Immature natural killer cell (primary cell): Measurements from ENCODE around the gene CCDC12. TPM values are rescaled to one million over a fixed set of nuclear protein-coding genes. Genes with fewer than 3 reads are reported as not detected.

ENCODE experiments used
- DNase-seq, 3 donors: peaks; one replicate each; pipeline ENCODE4 v3.0.0; 2022; ENCODE audit warnings: mixed read lengths in 1 of 3
- H3K27ac Mint-ChIP-seq, 6 donors: one replicate each; pipeline ENCODE4 v1.8.0; 2020; ENCODE audit warnings: mixed read lengths in 6 of 6, mild to moderate bottlenecking in 5 of 6, inconsistent platforms in 4 of 6, moderate library complexity in 3 of 6
- H3K27me3 Mint-ChIP-seq, 3 donors: one replicate each; pipeline ENCODE4 v1.8.0; 2020 to 2021; ENCODE audit warnings: low read depth in 3 of 3, mild to moderate bottlenecking in 3 of 3, mixed read lengths in 3 of 3, moderate library complexity in 3 of 3, inconsistent platforms in 1 of 3
- H3K36me3 Mint-ChIP-seq, 3 donors: one replicate each; pipeline ENCODE4 v1.8.0; 2020; ENCODE audit warnings: mixed read lengths in 3 of 3, inconsistent platforms in 2 of 3, mild to moderate bottlenecking in 2 of 3
- H3K4me1 Mint-ChIP-seq, 2 donors: one replicate each; pipeline ENCODE4 v1.8.0; 2020; ENCODE audit warnings: inconsistent platforms in 2 of 2, mild to moderate bottlenecking in 2 of 2, mixed read lengths in 2 of 2, moderate library complexity in 1 of 2
- H3K4me3 Mint-ChIP-seq, 5 donors: one replicate each; pipeline ENCODE4 v1.8.0; 2020; ENCODE audit warnings: mild to moderate bottlenecking in 5 of 5, mixed read lengths in 5 of 5, inconsistent platforms in 3 of 5, moderate library complexity in 3 of 5
- H3K9me3 Mint-ChIP-seq, 6 donors: one replicate each; pipeline ENCODE4 v1.8.0; 2020; ENCODE audit warnings: mild to moderate bottlenecking in 6 of 6, mixed read lengths in 6 of 6, inconsistent platforms in 4 of 6, moderate library complexity in 3 of 6
- polyA plus RNA-seq, 3 donors: library from polyadenylated mRNA; unstranded; fragments of 300-500 nt; fragmentation: Illumina TruSeq; gene quantifications; one replicate each; pipeline ENCODE4 v1.2.3, GENCODE V29; 2021

CCDC12 gene
- polyA plus RNA-seq, 3 donors from 2014 or later, result 114 to 174 (median 129) TPM

DNA sequence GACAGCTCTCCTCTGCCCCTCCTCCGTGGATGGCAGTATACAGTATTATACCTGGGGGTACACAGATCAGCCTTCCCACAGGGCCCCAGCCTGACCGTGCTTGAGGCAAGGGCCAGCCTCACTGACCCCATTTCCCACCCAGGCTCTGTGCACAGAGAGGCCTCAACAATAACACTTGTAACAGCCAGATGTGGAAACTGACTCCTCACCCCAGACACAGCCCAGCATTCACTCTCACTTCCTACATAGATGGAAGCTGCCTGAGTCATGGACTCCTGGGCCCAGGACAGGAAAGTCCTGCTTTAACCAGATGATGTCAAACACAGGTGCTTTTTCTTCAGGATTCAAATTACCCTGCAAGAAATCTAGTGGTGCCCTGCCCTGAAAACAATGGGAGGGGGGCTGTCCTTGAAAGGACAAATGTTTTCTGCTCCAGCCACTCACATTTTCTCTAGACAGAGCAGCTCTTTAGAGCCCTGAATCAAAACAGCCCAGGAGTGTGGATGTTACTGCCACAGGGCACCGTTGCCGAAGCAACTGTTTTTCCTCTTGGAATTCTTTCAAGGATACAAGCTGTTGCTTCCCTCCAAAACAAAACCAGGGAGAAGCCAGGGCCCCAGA is 16.4 kb downstream of the CCDC12 start:
- peak overlapping the region; percentile 95 to 99 (median 96) for H3K27ac Mint-ChIP-seq
- no peaks in the 10 kb centered on the region for H3K9me3 Mint-ChIP-seq
- peak overlapping the region; percentile 61 to 83 (median 70) for H3K4me3 Mint-ChIP-seq
- H3K4me1 Mint-ChIP-seq, result peaks cover 84 to 87% of the 10 kb centered on the region in 2 donors
- H3K36me3 Mint-ChIP-seq, result peaks cover 0 to 4% (median 4%) of the 10 kb centered on the region in 3 donors
- DNase-seq, result no peak
- H3K27me3 Mint-ChIP-seq, result peaks cover 2 to 27% (median 16%) of the 10 kb centered on the region in 3 donors

DNA sequence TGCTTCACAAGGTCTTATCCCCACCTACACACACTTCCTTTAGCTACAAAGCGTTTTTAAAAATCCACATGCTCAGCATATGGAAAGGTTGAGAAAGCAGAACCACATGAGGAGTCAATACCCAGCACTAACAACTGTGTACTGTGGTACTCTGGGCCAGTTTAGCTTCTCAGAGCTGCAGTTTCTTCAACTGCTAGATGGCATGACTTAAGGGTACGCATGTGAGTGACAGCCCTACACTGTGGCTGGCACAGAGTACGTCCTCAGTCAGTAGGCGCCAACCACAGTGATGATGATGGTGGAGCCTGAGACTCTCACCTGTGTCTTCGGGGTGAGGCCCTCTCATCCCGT is 17.4 kb downstream of the CCDC12 start:
- peaks cover 0 to 4% (median 4%) of the 10 kb centered on the region in 3 donors for H3K36me3 Mint-ChIP-seq
- H3K4me3 Mint-ChIP-seq, result peak overlapping the region; percentile 65 to 83 (median 73)
- no peaks in the 10 kb centered on the region for H3K9me3 Mint-ChIP-seq
- peaks cover 4 to 27% (median 16%) of the 10 kb centered on the region in 3 donors for H3K27me3 Mint-ChIP-seq
- H3K27ac Mint-ChIP-seq, result peak overlapping the region; percentile 95 to 99 (median 96)
- peak; percentile 72 to 78 (median 74) for DNase-seq
- H3K4me1 Mint-ChIP-seq, result peaks cover 89 to 91% of the 10 kb centered on the region in 2 donors

DNA sequence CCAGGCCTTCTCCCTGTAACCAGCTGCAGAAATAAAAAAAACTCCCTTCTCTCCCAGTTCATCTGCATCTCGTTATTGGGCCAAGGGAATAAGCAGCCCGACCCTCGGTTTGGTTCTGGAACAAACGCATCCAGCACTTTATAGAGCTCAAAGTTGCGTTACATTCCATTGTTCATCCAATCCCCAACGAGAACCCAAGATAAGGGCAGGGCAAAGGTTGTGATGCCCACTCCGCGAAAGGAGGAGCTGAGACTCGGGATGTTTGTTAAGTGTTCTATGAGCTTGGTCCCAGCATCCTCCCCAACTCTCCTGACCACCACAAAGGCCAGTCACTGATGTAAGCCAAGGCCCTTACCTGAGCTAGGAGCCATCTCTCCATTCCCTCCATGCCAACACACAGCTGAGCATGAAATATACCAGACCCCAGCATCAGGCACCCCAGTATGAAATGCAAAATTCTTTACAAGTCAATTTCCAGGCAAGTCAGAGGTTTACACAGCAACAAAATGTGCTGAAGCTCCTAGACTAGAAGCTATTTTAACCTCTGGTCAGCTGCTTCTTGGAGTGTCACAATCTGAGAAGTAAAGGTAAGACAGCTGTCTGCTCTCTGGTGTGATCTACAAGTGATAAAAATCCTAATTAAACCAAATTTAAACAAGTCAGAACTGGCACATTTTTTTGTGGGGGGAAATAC is 17.9 kb downstream of the CCDC12 start:
- Mint-ChIP-seq H3K36me3 (peaks cover 0 to 4% (median 4%) of the 10 kb centered on the region in 3 donors), H3K27ac (peak overlapping the region; percentile 95 to 99 (median 96)), H3K9me3 (no peaks in the 10 kb centered on the region), H3K4me1 (peaks cover 94 to 96% of the 10 kb centered on the region in 2 donors), H3K27me3 (peaks cover 4 to 27% (median 16%) of the 10 kb centered on the region in 3 donors), H3K4me3 (peak overlapping the region; percentile 65 to 83 (median 73))
- DNase-seq, result no peak

DNA sequence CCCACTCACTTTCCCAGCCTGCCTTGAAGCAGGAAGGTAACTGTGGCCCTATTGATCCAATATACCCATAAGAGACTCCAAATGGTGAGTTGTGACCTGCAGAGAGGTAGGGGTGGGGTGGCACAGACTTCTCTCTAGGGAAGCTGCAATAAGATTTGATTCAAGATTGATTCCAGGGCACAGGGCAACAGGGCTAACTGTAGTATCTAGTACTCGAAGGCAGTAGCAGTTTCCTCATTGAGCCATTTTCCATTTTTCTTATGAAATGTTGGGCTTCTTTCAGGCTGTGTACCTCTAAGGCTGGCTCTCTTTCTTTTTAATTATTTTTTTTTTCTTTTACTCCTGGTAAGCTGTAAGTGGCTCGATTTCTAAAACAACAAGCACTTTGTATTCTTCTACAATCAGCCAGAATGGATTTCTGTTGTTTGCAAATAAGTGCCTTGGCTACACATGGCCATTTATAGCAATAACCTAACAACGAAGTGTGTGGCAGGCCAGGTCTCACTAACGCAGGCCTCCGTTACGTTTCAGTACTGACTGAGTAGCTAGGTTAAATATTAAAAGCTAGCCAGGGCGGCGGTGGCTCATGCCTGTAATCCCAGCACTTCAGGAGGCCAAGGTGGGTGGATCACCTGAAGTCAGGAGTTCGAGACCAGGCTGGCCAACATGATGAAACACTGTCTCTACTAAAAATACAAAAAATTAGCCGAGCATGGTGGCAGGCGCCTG is 19.3 kb downstream of the CCDC12 start:
- Mint-ChIP-seq H3K4me1 (peaks cover 97 to 100% of the 10 kb centered on the region in 2 donors), H3K9me3 (no peaks in the 10 kb centered on the region), H3K36me3 (no peaks in the 10 kb centered on the region), H3K4me3 (peak overlapping the region in 4 of 5 donors; percentile 68 to 83 (median 75)), H3K27ac (peak overlapping the region; percentile 95 to 99 (median 98)), H3K27me3 (peaks cover 4 to 27% (median 18%) of the 10 kb centered on the region in 3 donors)
- no peak for DNase-seq

DNA sequence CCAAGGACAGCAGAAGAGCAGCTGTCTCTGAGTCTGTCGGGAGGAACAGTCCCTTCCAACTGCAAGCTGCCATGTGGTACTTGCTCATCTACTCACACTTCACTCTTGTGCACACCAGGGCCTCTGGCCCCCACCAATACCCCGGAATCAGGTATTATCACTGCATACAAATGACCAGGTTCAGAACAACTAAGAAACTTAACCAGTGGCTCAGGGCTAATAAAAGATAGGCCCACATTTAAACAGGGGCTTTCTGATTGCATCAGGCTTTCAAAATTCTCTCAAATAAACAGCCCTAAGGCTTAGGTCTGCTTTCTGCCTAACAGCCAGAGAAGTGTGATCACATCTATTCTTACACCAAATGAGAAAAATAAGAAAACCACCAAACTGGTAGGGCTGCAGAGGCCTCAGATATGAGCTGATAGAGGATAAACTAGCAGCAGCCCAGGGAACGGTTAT is 20.7 kb downstream of the CCDC12 start:
- Mint-ChIP-seq H3K36me3 (peaks cover 0 to 3% (median 0%) of the 10 kb centered on the region in 3 donors), H3K27ac (peak overlapping the region; percentile 95 to 99 (median 98)), H3K4me1 (peaks cover 99% of the 10 kb centered on the region in 2 donors), H3K9me3 (no peaks in the 10 kb centered on the region), H3K4me3 (peak overlapping the region; percentile 68 to 83 (median 76)), H3K27me3 (peaks cover 6 to 34% (median 23%) of the 10 kb centered on the region in 3 donors)
- DNase-seq, result peak; percentile 65 to 68 (median 65)

DNA sequence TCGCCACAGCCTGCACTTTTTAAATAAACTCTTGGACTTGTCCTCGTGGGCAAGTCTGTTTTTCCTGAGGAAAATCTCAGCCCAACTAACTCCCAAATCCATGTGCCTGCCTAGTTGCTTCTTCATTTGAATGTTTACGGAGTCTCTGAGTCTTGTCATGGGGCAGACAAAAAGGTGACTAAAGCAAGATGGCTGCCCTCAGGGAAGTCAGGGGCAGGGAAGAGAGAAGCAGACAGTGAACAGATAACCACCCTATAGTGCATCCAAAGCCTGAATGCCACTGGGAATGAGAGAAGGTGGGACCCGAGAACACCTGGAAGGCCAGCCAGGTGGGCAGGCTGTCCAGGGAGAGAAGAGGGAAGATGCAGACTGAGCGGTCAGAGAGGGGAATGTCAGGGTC is 21.4 kb downstream of the CCDC12 start:
- Mint-ChIP-seq H3K27me3 (peaks cover 6 to 33% (median 23%) of the 10 kb centered on the region in 3 donors), H3K4me3 (peak overlapping the region; percentile 68 to 83 (median 76)), H3K4me1 (peaks cover 99% of the 10 kb centered on the region in 2 donors), H3K9me3 (no peaks in the 10 kb centered on the region), H3K36me3 (peaks cover 0 to 3% (median 0%) of the 10 kb centered on the region in 3 donors), H3K27ac (peak overlapping the region; percentile 95 to 99 (median 98))
- no peak for DNase-seq

DNA sequence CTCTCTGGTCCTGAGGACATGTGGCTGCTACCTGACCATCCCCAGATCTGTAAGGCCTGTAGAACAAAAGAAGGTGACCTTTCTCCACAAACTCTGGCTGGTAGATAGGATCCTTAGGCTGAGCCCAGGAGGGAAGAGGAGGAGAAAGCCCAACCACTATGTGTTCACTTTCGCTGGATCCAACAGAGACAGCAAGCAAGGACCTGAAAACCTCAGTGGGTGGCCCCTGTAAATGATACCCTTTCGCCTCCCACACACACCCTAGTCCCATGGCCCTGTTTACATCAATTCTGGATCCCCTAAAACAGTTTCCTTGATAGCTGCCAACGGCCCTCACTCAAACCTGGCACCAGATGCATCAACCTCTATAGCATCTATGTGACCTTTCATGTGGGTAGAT is 22.4 kb downstream of the CCDC12 start:
- peaks cover 6 to 25% (median 21%) of the 10 kb centered on the region in 3 donors for H3K27me3 Mint-ChIP-seq
- H3K36me3 Mint-ChIP-seq, result peaks cover 0 to 3% (median 0%) of the 10 kb centered on the region in 3 donors
- peak overlapping the region; percentile 95 to 99 (median 98) for H3K27ac Mint-ChIP-seq
- H3K4me3 Mint-ChIP-seq, result peak overlapping the region; percentile 73 to 87 (median 76)
- H3K4me1 Mint-ChIP-seq, result peaks cover 99% of the 10 kb centered on the region in 2 donors
- peaks cover 0 to 2% (median 0%) of the 10 kb centered on the region in 6 donors for H3K9me3 Mint-ChIP-seq
- DNase-seq, result no peak

DNA sequence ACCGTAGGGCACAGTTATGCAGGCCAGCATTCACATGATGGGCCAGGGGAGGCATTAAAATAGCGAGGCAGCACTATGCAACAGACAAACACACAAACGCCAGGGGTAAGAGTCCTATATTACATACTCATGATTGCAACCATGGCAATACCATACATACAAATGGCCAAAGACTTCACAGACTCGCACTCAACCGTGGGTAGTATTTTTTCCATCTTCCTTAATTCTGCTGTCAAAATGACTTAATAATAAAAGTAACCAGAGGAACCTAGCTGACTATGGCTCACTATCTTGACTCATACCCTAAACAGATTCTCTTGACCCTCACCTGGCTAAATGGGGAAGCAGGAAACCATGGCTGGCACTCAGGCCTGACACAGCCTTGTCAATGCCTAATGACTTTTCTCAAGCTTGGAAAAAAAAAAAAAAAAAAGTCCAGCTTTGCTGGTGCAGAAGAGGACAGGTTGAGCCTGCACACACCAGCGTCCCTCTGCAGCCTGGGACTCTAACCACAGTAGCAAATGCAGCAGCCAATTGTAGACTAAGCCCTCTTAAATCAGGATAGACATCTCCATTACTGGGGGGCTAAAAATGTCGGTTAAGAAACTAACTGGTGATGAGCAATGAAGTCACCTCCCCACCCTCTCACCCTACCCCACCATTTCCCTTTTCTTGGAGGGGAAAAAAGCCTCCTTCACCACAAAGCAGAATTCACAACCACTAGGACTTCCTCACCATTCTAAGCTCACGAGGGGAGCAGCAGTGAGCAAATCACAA is 23.1 kb downstream of the CCDC12 start:
- Mint-ChIP-seq H3K36me3 (peaks cover 0 to 3% (median 0%) of the 10 kb centered on the region in 3 donors), H3K4me3 (peak overlapping the region; percentile 73 to 87 (median 76)), H3K27ac (peak overlapping the region; percentile 95 to 99 (median 98)), H3K4me1 (peaks cover 99% of the 10 kb centered on the region in 2 donors), H3K27me3 (peaks cover 6 to 23% (median 21%) of the 10 kb centered on the region in 3 donors), H3K9me3 (peaks cover 0 to 2% (median 0%) of the 10 kb centered on the region in 6 donors)
- DNase-seq, result peak; percentile 60 to 73 (median 71)

DNA sequence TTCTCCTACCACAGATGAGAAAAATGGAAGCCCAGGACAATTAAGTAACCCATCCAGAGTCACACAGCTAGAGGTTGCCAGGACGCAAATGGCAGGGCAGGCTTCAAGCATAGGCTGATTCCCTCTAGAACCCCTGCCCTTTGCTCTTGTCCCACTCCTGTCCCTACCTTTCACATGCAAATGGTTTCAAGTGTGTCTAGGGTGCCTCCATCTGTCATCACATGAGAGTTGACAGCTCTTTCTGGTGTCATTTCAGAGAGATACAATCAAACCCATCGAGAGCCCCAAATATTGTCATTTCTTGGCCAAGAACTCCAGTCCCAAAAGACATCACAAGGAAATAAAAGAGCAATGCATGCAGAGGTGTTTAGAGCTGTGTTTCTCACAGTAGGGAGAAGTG is 23.7 kb downstream of the CCDC12 start:
- Mint-ChIP-seq H3K36me3 (peaks cover 0 to 3% (median 0%) of the 10 kb centered on the region in 3 donors), H3K4me3 (peak overlapping the region; percentile 73 to 87 (median 76)), H3K27ac (peak overlapping the region; percentile 95 to 99 (median 98)), H3K4me1 (peaks cover 99% of the 10 kb centered on the region in 2 donors), H3K27me3 (peaks cover 9 to 28% (median 22%) of the 10 kb centered on the region in 3 donors), H3K9me3 (peaks cover 0 to 2% (median 0%) of the 10 kb centered on the region in 6 donors)
- no peak for DNase-seq

DNA sequence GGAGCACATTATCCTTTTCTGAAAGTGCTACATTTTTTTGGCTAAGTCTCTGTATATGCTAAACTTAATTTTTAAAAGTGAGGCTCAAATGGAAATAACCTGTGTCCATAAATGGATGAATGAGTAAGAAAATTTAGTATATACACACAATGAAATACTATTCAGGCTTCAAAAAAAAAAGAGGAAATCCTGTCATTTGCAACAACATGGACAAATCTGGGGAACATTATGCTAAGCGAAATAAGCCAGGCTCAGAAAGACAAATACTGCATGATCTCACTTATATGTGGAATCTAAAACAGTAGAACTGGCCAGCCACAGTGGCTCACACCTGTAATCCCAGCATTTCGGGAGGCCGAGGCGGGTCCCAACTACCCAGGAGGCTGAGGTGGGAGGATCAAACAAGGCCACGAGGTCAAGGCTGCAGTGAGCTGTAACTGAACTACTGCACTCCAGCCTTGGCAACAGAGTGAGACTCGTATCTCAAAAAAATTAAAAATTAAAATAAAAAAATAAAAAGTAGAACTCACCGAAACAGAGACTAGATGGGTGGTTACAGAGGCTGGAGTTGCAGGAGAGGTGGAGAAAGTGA is 25.8 kb downstream of the CCDC12 start:
- Mint-ChIP-seq H3K4me3 (peak overlapping the region; percentile 52 to 73 (median 70)), H3K27ac (peak overlapping the region; percentile 88 to 100 (median 95)), H3K9me3 (peaks cover 0 to 2% (median 0%) of the 10 kb centered on the region in 6 donors), H3K27me3 (peaks cover 16 to 30% (median 18%) of the 10 kb centered on the region in 3 donors), H3K36me3 (peaks cover 0 to 3% (median 0%) of the 10 kb centered on the region in 3 donors), H3K4me1 (peaks cover 99% of the 10 kb centered on the region in 2 donors)
- DNase-seq, result no peak

DNA sequence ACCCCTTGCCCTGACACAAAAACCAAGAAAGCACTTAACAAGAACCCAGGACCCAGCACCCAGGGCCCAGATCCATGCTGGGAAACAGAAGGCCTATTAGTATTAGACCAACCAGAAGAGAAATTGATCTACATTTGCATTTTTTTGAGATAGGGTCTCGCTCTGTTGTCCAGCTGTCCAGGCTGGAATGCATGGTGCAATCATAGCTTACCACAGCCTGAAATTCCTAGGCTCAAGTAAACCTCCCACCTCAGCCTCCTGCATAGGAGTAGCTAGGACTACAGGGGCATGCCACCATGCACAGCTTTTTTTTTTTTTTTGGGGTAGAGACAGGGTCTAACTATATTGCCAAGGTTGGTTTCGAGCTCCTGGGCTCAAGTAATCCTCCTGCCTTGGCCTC is 26.4 kb downstream of the CCDC12 start:
- no peak for DNase-seq
- H3K27me3 Mint-ChIP-seq, result peaks cover 16 to 26% (median 20%) of the 10 kb centered on the region in 3 donors
- H3K27ac Mint-ChIP-seq, result peak overlapping the region; percentile 91 to 100 (median 96)
- H3K36me3 Mint-ChIP-seq, result peaks cover 0 to 3% (median 0%) of the 10 kb centered on the region in 3 donors
- peaks cover 99% of the 10 kb centered on the region in 2 donors for H3K4me1 Mint-ChIP-seq
- peak overlapping the region; percentile 68 to 81 (median 75) for H3K4me3 Mint-ChIP-seq
- H3K9me3 Mint-ChIP-seq, result peaks cover 0 to 2% (median 0%) of the 10 kb centered on the region in 6 donors
